A549 (cell line): Measurements from ENCODE around the gene APOM.

Source experiments
- CHD4 ChIP-seq: fragments of 200-600 bp; sonication (generic); IDR thresholded peaks from 2 replicates; pipeline ENCODE4 v1.6.1; 2016; ENCODE audit warnings: antibody characterized with exemption, mild to moderate bottlenecking, borderline replicate concordance
- EP300 ChIP-seq, 2 experiments: fragments of >200 bp; sonication (Bioruptor Twin); formaldehyde crosslinking; IDR thresholded peaks; 2 replicates in 1 of 2; 3 replicates in 1 of 2; pipeline ENCODE4 v1.6.1; 2016 to 2017
- ESRRA ChIP-seq: fragments of 150-350 bp; IDR thresholded peaks from 2 replicates; pipeline ENCODE4 v1.6.1; 2014; ENCODE audit warnings: mild to moderate bottlenecking, low read length, borderline replicate concordance
- HDAC2 ChIP-seq: fragments of 200-600 bp; sonication (generic); IDR thresholded peaks from 2 replicates; pipeline ENCODE4 v1.6.1; 2016
- JUN ChIP-seq, 2 experiments: fragments of >200 bp; sonication (Bioruptor Twin); formaldehyde crosslinking; IDR thresholded peaks; 2 replicates in 1 of 2; 3 replicates in 1 of 2; pipeline ENCODE4 v1.6.1; 2016 to 2017
- KDM1A ChIP-seq: fragments of 200-600 bp; sonication (generic); IDR thresholded peaks from 2 replicates; pipeline ENCODE4 v1.6.1; 2016; ENCODE audit warnings: low read depth, mild to moderate bottlenecking
- MAFK ChIP-seq: fragments of 450-650 bp; IDR thresholded peaks from 2 replicates; pipeline ENCODE4 v1.6.1; 2014; ENCODE audit not compliant: partially characterized antibody
- NR3C1 ChIP-seq: fragments of >200 bp; sonication (Bioruptor Twin); formaldehyde crosslinking; IDR thresholded peaks from 3 replicates; pipeline ENCODE4 v1.6.1; 2017
- PHF8 ChIP-seq: fragments of 200-600 bp; sonication (generic); IDR thresholded peaks from 2 replicates; pipeline ENCODE4 v1.6.1; 2016; ENCODE audit warnings: low read depth, mild to moderate bottlenecking, antibody characterized with exemption, moderate library complexity, borderline replicate concordance
- POLR2A ChIP-seq: IDR thresholded peaks from 2 replicates; pipeline ENCODE4 v1.6.1; 2012; ENCODE audit warnings: mild to moderate bottlenecking, low read length
- RAD21 ChIP-seq, 2 experiments: fragments of >200 bp in 1 of 2; sonication (Bioruptor Twin) in 1 of 2; formaldehyde crosslinking in 1 of 2; IDR thresholded peaks in 1 of 2; conservative IDR thresholded peaks in 1 of 2; 2 replicates in 1 of 2; 3 replicates in 1 of 2; pipeline ENCODE4 v1.6.1; 2012 to 2018; ENCODE audit warnings: inconsistent platforms in 1 of 2
- TF ChIP-seq, protein P1 (sequence below): fragments of 200-600 bp; sonication (generic); IDR thresholded peaks from 2 replicates; pipeline ENCODE4 v1.6.1; 2016; ENCODE audit warnings: antibody characterized with exemption, mild to moderate bottlenecking, moderate library complexity
- TF ChIP-seq, protein P2 (sequence below): fragments of >200 bp; sonication (Bioruptor Twin); formaldehyde crosslinking; IDR thresholded peaks from 3 replicates; pipeline ENCODE4 v1.5.1; 2016
- TF ChIP-seq, protein P3 (sequence below): fragments of 150-350 bp; IDR thresholded peaks from 2 replicates; pipeline ENCODE4 v1.6.1; 2014; ENCODE audit warnings: low read depth, mild to moderate bottlenecking, low read length

DNA sequence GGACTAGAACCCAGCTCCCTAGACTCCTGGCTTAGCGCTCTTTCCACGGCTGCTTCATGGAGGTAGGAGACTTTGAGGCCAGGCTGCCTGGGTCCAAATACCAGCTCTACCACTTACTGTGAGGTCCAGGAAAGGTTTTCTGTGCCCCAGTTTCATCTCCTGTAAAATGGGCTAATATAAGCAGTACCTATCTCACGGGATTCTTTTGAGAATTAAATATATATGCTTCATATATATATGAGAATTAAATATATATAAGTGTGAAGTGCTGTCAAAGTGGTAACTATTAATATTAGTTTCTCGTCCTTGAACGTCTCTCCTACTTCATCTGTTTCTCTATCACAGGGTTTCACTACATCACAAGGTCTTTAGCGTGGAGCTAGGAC lies 35.4 kb downstream of the APOM start:
- TF ChIP-seq POLR2A: no peak
- TF ChIP-seq EP300 (IDR thresholded peaks at IDR 0.05): no peak
- TF ChIP-seq, protein P1, sequence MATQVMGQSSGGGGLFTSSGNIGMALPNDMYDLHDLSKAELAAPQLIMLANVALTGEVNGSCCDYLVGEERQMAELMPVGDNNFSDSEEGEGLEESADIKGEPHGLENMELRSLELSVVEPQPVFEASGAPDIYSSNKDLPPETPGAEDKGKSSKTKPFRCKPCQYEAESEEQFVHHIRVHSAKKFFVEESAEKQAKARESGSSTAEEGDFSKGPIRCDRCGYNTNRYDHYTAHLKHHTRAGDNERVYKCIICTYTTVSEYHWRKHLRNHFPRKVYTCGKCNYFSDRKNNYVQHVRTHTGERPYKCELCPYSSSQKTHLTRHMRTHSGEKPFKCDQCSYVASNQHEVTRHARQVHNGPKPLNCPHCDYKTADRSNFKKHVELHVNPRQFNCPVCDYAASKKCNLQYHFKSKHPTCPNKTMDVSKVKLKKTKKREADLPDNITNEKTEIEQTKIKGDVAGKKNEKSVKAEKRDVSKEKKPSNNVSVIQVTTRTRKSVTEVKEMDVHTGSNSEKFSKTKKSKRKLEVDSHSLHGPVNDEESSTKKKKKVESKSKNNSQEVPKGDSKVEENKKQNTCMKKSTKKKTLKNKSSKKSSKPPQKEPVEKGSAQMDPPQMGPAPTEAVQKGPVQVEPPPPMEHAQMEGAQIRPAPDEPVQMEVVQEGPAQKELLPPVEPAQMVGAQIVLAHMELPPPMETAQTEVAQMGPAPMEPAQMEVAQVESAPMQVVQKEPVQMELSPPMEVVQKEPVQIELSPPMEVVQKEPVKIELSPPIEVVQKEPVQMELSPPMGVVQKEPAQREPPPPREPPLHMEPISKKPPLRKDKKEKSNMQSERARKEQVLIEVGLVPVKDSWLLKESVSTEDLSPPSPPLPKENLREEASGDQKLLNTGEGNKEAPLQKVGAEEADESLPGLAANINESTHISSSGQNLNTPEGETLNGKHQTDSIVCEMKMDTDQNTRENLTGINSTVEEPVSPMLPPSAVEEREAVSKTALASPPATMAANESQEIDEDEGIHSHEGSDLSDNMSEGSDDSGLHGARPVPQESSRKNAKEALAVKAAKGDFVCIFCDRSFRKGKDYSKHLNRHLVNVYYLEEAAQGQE: no peak
- no peak for TF ChIP-seq PHF8
- TF ChIP-seq, protein P2, sequence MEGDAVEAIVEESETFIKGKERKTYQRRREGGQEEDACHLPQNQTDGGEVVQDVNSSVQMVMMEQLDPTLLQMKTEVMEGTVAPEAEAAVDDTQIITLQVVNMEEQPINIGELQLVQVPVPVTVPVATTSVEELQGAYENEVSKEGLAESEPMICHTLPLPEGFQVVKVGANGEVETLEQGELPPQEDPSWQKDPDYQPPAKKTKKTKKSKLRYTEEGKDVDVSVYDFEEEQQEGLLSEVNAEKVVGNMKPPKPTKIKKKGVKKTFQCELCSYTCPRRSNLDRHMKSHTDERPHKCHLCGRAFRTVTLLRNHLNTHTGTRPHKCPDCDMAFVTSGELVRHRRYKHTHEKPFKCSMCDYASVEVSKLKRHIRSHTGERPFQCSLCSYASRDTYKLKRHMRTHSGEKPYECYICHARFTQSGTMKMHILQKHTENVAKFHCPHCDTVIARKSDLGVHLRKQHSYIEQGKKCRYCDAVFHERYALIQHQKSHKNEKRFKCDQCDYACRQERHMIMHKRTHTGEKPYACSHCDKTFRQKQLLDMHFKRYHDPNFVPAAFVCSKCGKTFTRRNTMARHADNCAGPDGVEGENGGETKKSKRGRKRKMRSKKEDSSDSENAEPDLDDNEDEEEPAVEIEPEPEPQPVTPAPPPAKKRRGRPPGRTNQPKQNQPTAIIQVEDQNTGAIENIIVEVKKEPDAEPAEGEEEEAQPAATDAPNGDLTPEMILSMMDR: no peak
- TF ChIP-seq KDM1A: no peak
- TF ChIP-seq RAD21 (conservative IDR thresholded peaks at IDR 0.05 in 1 of 2, IDR thresholded peaks at IDR 0.05 in 1 of 2): no peak
- TF ChIP-seq HDAC2: no peak
- TF ChIP-seq, protein P3, sequence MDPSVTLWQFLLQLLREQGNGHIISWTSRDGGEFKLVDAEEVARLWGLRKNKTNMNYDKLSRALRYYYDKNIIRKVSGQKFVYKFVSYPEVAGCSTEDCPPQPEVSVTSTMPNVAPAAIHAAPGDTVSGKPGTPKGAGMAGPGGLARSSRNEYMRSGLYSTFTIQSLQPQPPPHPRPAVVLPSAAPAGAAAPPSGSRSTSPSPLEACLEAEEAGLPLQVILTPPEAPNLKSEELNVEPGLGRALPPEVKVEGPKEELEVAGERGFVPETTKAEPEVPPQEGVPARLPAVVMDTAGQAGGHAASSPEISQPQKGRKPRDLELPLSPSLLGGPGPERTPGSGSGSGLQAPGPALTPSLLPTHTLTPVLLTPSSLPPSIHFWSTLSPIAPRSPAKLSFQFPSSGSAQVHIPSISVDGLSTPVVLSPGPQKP: no peak
- TF ChIP-seq JUN (IDR thresholded peaks at IDR 0.05): no peak
- no peak for TF ChIP-seq CHD4
- no peak for TF ChIP-seq ESRRA
- TF ChIP-seq MAFK: no peak
- no peak for TF ChIP-seq NR3C1
